HG02623 (cell line): Measurements from ENCODE around the gene GRHL1.
A peak's percentile ranks its signal among the peaks of the same experiment; 100 is the strongest.

Source experiments
- ATAC-seq: cut with Tn5 transposase; IDR thresholded peaks from one replicate; pipeline ENCODE4 v1.9.1; 2021; ENCODE audit warnings: moderate library complexity; ENCODE audit not compliant: unreplicated experiment

GRHL1 gene

GRCh38 chr2:9946818-9947217 lies 4.7 kb upstream of the GRHL1 start:
- ATAC-seq = no peak

GRCh38 chr2:9948721-9949120 lies 2.8 kb upstream of the GRHL1 start:
- ATAC-seq = no peak

GRCh38 chr2:9949239-9949991 lies 2.1 kb upstream of the GRHL1 start:
- ATAC-seq = no peak

- ATAC-seq = no peak
Observed at GRCh38 chr2:9949992-9950520, 1.4 kb upstream of the GRHL1 start.

- ATAC-seq = peak; percentile 28
Observed at GRCh38 chr2:9950521-9951271, 797 bp upstream of the GRHL1 start.

- no peak for ATAC-seq
Observed at GRCh38 chr2:9951272-9951521, 296 bp upstream of the GRHL1 start.

- ATAC-seq = no peak
Observed at GRCh38 chr2:9952286-9952737, 819 bp downstream of the GRHL1 start.

GRCh38 chr2:9952856-9953503 lies 1.5 kb downstream of the GRHL1 start:
- no peak for ATAC-seq

GRCh38 chr2:9954136-9954535 lies 2.6 kb downstream of the GRHL1 start:
- ATAC-seq = no peak

- ATAC-seq = no peak
Observed at GRCh38 chr2:9958057-9958456, 6.6 kb downstream of the GRHL1 start.

GRCh38 chr2:9959262-9959661 lies 7.8 kb downstream of the GRHL1 start:
- ATAC-seq = no peak

- no peak for ATAC-seq
Observed at GRCh38 chr2:9961013-9961412, 9.5 kb downstream of the GRHL1 start.

GRCh38 chr2:9964334-9964980 lies 13.0 kb downstream of the GRHL1 start:
- no peak for ATAC-seq

GRCh38 chr2:9965119-9965822 lies 13.8 kb downstream of the GRHL1 start:
- ATAC-seq = no peak

GRCh38 chr2:9966491-9967022 lies 15.1 kb downstream of the GRHL1 start:
- ATAC-seq = no peak

GRCh38 chr2:9967053-9967775 lies 15.7 kb downstream of the GRHL1 start:
- ATAC-seq = no peak

- no peak for ATAC-seq
Observed at GRCh38 chr2:9968553-9969497, 17.3 kb downstream of the GRHL1 start.

- no peak for ATAC-seq
Observed at GRCh38 chr2:9970200-9971044, 18.9 kb downstream of the GRHL1 start.
